HCT116 (cell line): ENCODE measurements around the gene MEX3B. TPM values are rescaled to one million over a fixed set of nuclear protein-coding genes. Genes with fewer than 3 reads are reported as not detected.

Experiments used
- ATAC-seq: fragments of 200-7000 bp; cut with Tn5 transposase; 2 replicates; pipeline ENCODE4 v1.9.1; 2020; ENCODE audit warnings: mild to moderate bottlenecking, moderate library complexity
- BruUV-seq: library from RNA; stranded (reverse); fragments of 400-500 nt; replicated peaks from 2 replicates; lab custom pipeline; 2021; lab: Mats Ljungman, UMichigan
- CTCF ChIA-PET: fragments of 300-600 bp; sonication (Branson Sonifier 250); formaldehyde crosslinking; loops from one replicate; lab custom pipeline; 2021; ENCODE audit warnings: antibody characterized with exemption; lab: Charles Lee
- POLR2A ChIA-PET: fragments of 300-600, 350-600 bp; sonication (Branson Sonifier 250); formaldehyde crosslinking; loops from one replicate; lab custom pipeline; 2021; ENCODE audit warnings: antibody characterized with exemption; lab: Charles Lee
- RAD21 ChIA-PET, 2 experiments: fragments of 300-600 bp; sonication (Branson Sonifier 250); formaldehyde crosslinking; loops; one replicate each; lab custom pipeline; 2023; ENCODE audit warnings: low total read pairs in 2 of 2; ENCODE audit not compliant: uncharacterized antibody in 2 of 2, unreplicated experiment in 2 of 2, low non-redundant PET in 1 of 2; lab: Charles Lee
- DNase-seq: peaks from one replicate; pipeline ENCODE4 v3.0.0-alpha.2; 2010; ENCODE audit warnings: low read depth, low spot score
- H2AFZ ChIP-seq: fragments of 200-600 bp; shearing (Covaris generic), sonication (generic); 2 replicates; pipeline ENCODE4 v1.6.1; 2017; ENCODE audit warnings: low read depth, mixed run types, mixed read lengths, antibody characterized with exemption, low read length; ENCODE audit not compliant: poor library complexity, severe bottlenecking
- H3K27ac ChIP-seq: 2 replicates; pipeline ENCODE4 v1.5.1; 2012; ENCODE audit warnings: low read depth, low read length
- H3K27me3 ChIP-seq: fragments of 200-600 bp; sonication (generic); 2 replicates; pipeline ENCODE4 v1.6.1; 2016; ENCODE audit warnings: mixed run types, low read length, mixed read lengths; ENCODE audit not compliant: insufficient read depth
- H3K36me3 ChIP-seq, 2 experiments: fragments of 200-500 bp in 1 of 2; fragments of 200-600 bp in 1 of 2; sonication (Bioruptor generic) in 1 of 2; sonication (generic) in 1 of 2; 2 replicates each; pipeline versions ENCODE4 v1.5.1 to v1.6.1; 2014 to 2016; ENCODE audit warnings: low read length in 2 of 2, inconsistent platforms in 1 of 2, mixed read lengths in 1 of 2, mixed run types in 1 of 2; ENCODE audit not compliant: insufficient read depth in 2 of 2, control insufficient read depth in 1 of 2
- H3K4me1 ChIP-seq, 2 experiments: fragments of 200-600 bp in 1 of 2; sonication (generic) in 1 of 2; 2 replicates each; pipeline versions ENCODE4 v1.5.1 to v1.6.1; 2012 to 2017; ENCODE audit warnings: low read length in 2 of 2, inconsistent platforms in 1 of 2, mild to moderate bottlenecking in 1 of 2, mixed read lengths in 1 of 2, mixed run types in 1 of 2, moderate library complexity in 1 of 2; ENCODE audit not compliant: insufficient read depth in 2 of 2, control insufficient read depth in 1 of 2
- H3K4me2 ChIP-seq: fragments of 200-600 bp; sonication (generic); 2 replicates; pipeline ENCODE4 v1.6.1; 2017; ENCODE audit warnings: mixed run types, low read length, mixed read lengths
- H3K4me3 ChIP-seq, 2 experiments: fragments of 200-600 bp in 1 of 2; sonication (generic) in 1 of 2; replicated peaks in 1 of 2; 2 replicates each; pipeline ENCODE4 v1.5.1; 2011 to 2016; ENCODE audit warnings: low read length in 2 of 2, control low read depth in 1 of 2, low read depth in 1 of 2, mild to moderate bottlenecking in 1 of 2, mixed read lengths in 1 of 2, mixed run types in 1 of 2
- H3K79me2 ChIP-seq: fragments of 200-600 bp; sonication (generic); 2 replicates; pipeline ENCODE4 v1.6.1; 2017; ENCODE audit warnings: mild to moderate bottlenecking, mixed run types, low read length, moderate library complexity, mixed read lengths; ENCODE audit not compliant: insufficient read depth
- H3K9ac ChIP-seq: fragments of 200-600 bp; sonication (generic); 2 replicates; pipeline ENCODE4 v1.6.1; 2016; ENCODE audit warnings: low read length, mixed read lengths
- H3K9me2 ChIP-seq: fragments of 200-600 bp; sonication (generic), shearing (Covaris generic); 2 replicates; pipeline ENCODE4 v1.6.1; 2017; ENCODE audit warnings: mixed run types, mild to moderate bottlenecking, moderate library complexity; ENCODE audit not compliant: insufficient read depth
- H3K9me3 ChIP-seq, 2 experiments: fragments of 200-500 bp in 1 of 2; fragments of 200-600 bp in 1 of 2; sonication (Bioruptor generic) in 1 of 2; sonication (generic) in 1 of 2; 2 replicates each; pipeline ENCODE4 v1.6.1; 2014 to 2017; ENCODE audit warnings: low read length in 2 of 2, mixed read lengths in 2 of 2, inconsistent platforms in 1 of 2, low read depth in 1 of 2, mild to moderate bottlenecking in 1 of 2, mixed run types in 1 of 2, moderate library complexity in 1 of 2; ENCODE audit not compliant: control insufficient read depth in 1 of 2, insufficient read depth in 1 of 2
- H4K20me1 ChIP-seq: fragments of 200-600 bp; sonication (generic), shearing (Covaris generic); 2 replicates; pipeline ENCODE4 v1.6.1; 2017; ENCODE audit warnings: mixed run types, mild to moderate bottlenecking, moderate library complexity; ENCODE audit not compliant: insufficient read depth
- CEBPB ChIP-seq: IDR thresholded peaks from 2 replicates; pipeline ENCODE4 v1.6.1; 2012; ENCODE audit warnings: low read depth
- CTCF ChIP-seq, 3 experiments: fragments of 200-600 bp in 1 of 3; sonication (generic) in 1 of 3; IDR thresholded peaks in 2 of 3; conservative IDR thresholded peaks in 1 of 3; 2 replicates each; pipeline ENCODE4 v1.5.1; 2012 to 2017; ENCODE audit warnings: low read depth in 2 of 3, low read length in 2 of 3, antibody characterized with exemption in 1 of 3, borderline replicate concordance in 1 of 3, control low read depth in 1 of 3, mild to moderate bottlenecking in 1 of 3, mixed read lengths in 1 of 3, mixed run types in 1 of 3, moderate library complexity in 1 of 3; ENCODE audit not compliant: insufficient read depth in 1 of 3
- EGR1 ChIP-seq: IDR thresholded peaks from 2 replicates; pipeline ENCODE4 v1.6.1; 2012; ENCODE audit warnings: low read depth
- JUND ChIP-seq: IDR thresholded peaks from 2 replicates; pipeline ENCODE4 v1.6.1; 2012
- RAD21 ChIP-seq: IDR thresholded peaks from 2 replicates; pipeline ENCODE4 v1.6.1; 2012; ENCODE audit warnings: low read depth, mild to moderate bottlenecking
- REST ChIP-seq: IDR thresholded peaks from 2 replicates; pipeline ENCODE4 v1.6.1; 2012; ENCODE audit warnings: low read depth
- SP1 ChIP-seq: IDR thresholded peaks from 2 replicates; pipeline ENCODE4 v1.6.1; 2012; ENCODE audit warnings: low read depth
- TCF7L2 ChIP-seq: IDR thresholded peaks from 2 replicates; pipeline ENCODE4 v1.7.0; 2011; ENCODE audit warnings: borderline replicate concordance, inconsistent platforms; ENCODE audit not compliant: insufficient read depth, insufficient read length; ENCODE audit errors: extremely low read depth
- YY1 ChIP-seq: IDR thresholded peaks from 2 replicates; pipeline ENCODE4 v1.6.1; 2011; ENCODE audit warnings: low read length, low read depth, moderate library complexity, mild to moderate bottlenecking; ENCODE audit not compliant: insufficient replicate concordance; ENCODE audit errors: extremely low read depth
- ZNF274 ChIP-seq: fragments of 200-500 bp; sonication (Bioruptor generic); IDR thresholded peaks from 2 replicates; pipeline ENCODE4 v1.6.1; 2014; ENCODE audit warnings: mild to moderate bottlenecking, low read depth, low read length, inconsistent platforms
- intact Hi-C: fragments of 100-400 bp; cut with micrococcal nuclease; formaldehyde crosslinking; loops from 2 replicates; pipeline ENCODE4 v1.10.0; 2022
- total RNA-seq: library from RNA; stranded (reverse); gene quantifications from one replicate; pipeline ENCODE4 v1.2.1, GENCODE V29; 2021; ENCODE audit not compliant: unreplicated experiment

The MEX3B gene
- total RNA-seq, 1 experiment from 2014 or later: 1.9 TPM

GRCh38 chr15:82081914-82082762, 36.3 kb upstream of the MEX3B start:
- RAD21 ChIA-PET: no interaction called here
- TF ChIP-seq EGR1 (no peak), CTCF (IDR thresholded peaks at IDR 0.05 in 2 of 3, conservative IDR thresholded peaks at IDR 0.05 in 1 of 3; ENCODE audit: borderline replicate concordance in 1 of 3, insufficient read depth in 1 of 3, low read depth in 2 of 3, low read length in 2 of 3) (peak; percentile 13 to 51 (median 31); a peak in 2 of 6 replicates), REST (no peak), RAD21 (peak; percentile 42), TCF7L2 (no peak), YY1 (no peak), SP1 (no peak), JUND (no peak), CEBPB (no peak), ZNF274 (no peak)
- intact Hi-C loops: no loop called here
- no peak overlapping the region for H2AFZ ChIP-seq
- H4K20me1 ChIP-seq: no peaks in the 10 kb centered on the region
- no peaks in the 10 kb centered on the region for H3K79me2 ChIP-seq
- H3K27me3 ChIP-seq: no peaks in the 10 kb centered on the region
- CTCF ChIA-PET: no interaction called here
- no peak overlapping the region for H3K9ac ChIP-seq
- no peaks in the 10 kb centered on the region for H3K9me2 ChIP-seq
- no peaks in the 10 kb centered on the region for H3K9me3 ChIP-seq
- peak; percentile 49; the same call in 1 of the 2 replicates for ATAC-seq
- no peak for DNase-seq
- H3K4me2 ChIP-seq: no peak overlapping the region
- no peak overlapping the region for H3K4me3 ChIP-seq
- H3K27ac ChIP-seq: no peak overlapping the region
- BruUV-seq: no TSS peak
- H3K36me3 ChIP-seq: no peaks in the 10 kb centered on the region
- POLR2A ChIA-PET: no interaction called here
- no peaks in the 10 kb centered on the region for H3K4me1 ChIP-seq
